PFSK-1 (cell line): Measurements from ENCODE around the gene RNF115.

Experiments
- POLR2AphosphoS5 ChIP-seq: IDR thresholded peaks from 2 replicates; pipeline ENCODE4 v1.6.1; 2012; ENCODE audit warnings: low read depth, mild to moderate bottlenecking, control low read depth, low read length, moderate library complexity
- TAF1 ChIP-seq: IDR thresholded peaks from 2 replicates; pipeline ENCODE4 v1.6.1; 2012; ENCODE audit warnings: low read length, control low read depth, borderline replicate concordance; ENCODE audit not compliant: insufficient read depth

GRCh38 chr1:145792484-145792883, 31.4 kb downstream of the RNF115 start:
- TF ChIP-seq POLR2AphosphoS5 = no peak
- no peak for TF ChIP-seq TAF1
